H1 (cell line): Measurements from ENCODE around the gene CAMK2G. TPM values are rescaled to one million over a fixed set of nuclear protein-coding genes. Genes with fewer than 3 reads are reported as not detected.

Experiments
- CTCF ChIA-PET: fragments of 300-600 bp; sonication (Branson Sonifier 250); formaldehyde crosslinking; loops from one replicate; lab custom pipeline; 2021; ENCODE audit not compliant: partially characterized antibody; lab: Charles Lee
- POLR2A ChIA-PET: fragments of 300-600 bp; sonication (Branson Sonifier 250); formaldehyde crosslinking; loops from one replicate; lab custom pipeline; 2021; ENCODE audit warnings: inconsistent platforms; ENCODE audit not compliant: partially characterized antibody; lab: Charles Lee
- DNase-seq, 2 experiments: peaks; one replicate each; pipeline versions ENCODE4 v3.0.0 to v3.0.0-alpha.2; 2010 to 2022; ENCODE audit warnings: low spot score in 2 of 2, low read depth in 1 of 2, mixed read lengths in 1 of 2
- FAIRE-seq: peaks from 2 replicates; lab custom pipeline; 2011; peaks lifted over from hg19 to GRCh38; lab: Jason Lieb, UNC
- H2AFZ ChIP-seq: 2 replicates; pipeline ENCODE4 v1.8.1; 2012; ENCODE audit warnings: low read length, inconsistent platforms
- H2AK5ac ChIP-seq: 2 replicates; pipeline ENCODE4 v1.6.1; 2013; ENCODE audit warnings: low read depth, low read length
- H2BK120ac ChIP-seq: replicated peaks from 2 replicates; pipeline ENCODE3; 2013; ENCODE audit warnings: low read depth, low read length, inconsistent platforms
- H2BK12ac ChIP-seq: 2 replicates; pipeline ENCODE4 v1.6.1; 2013; ENCODE audit warnings: low read depth, low read length
- H2BK15ac ChIP-seq: 2 replicates; pipeline ENCODE4 v1.6.1; 2013; ENCODE audit warnings: low read length
- H2BK20ac ChIP-seq: 2 replicates; pipeline ENCODE4 v1.6.1; 2013; ENCODE audit warnings: low read length
- H2BK5ac ChIP-seq: 2 replicates; pipeline ENCODE4 v1.6.1; 2013; ENCODE audit warnings: low read depth, low read length
- H3K14ac ChIP-seq: 2 replicates; pipeline ENCODE4 v1.6.1; 2013; ENCODE audit warnings: inconsistent platforms; ENCODE audit not compliant: insufficient read length
- H3K18ac ChIP-seq: 2 replicates; pipeline ENCODE4 v1.6.1; 2013; ENCODE audit warnings: low read length; ENCODE audit errors: extremely low read depth
- H3K23ac ChIP-seq: 2 replicates; pipeline ENCODE4 v1.6.1; 2013; ENCODE audit warnings: inconsistent platforms; ENCODE audit not compliant: insufficient read length
- H3K23me2 ChIP-seq: 2 replicates; pipeline ENCODE4 v1.6.1; 2013; ENCODE audit warnings: low read depth, low read length
- H3K27ac ChIP-seq: 2 replicates; pipeline ENCODE4 v1.6.1; 2011; ENCODE audit warnings: low read depth, low read length, inconsistent platforms
- H3K27me3 ChIP-seq, 4 experiments: replicated peaks in 1 of 4; 1 replicate in 1 of 4; 2 replicates in 3 of 4; pipeline versions ENCODE4 v1.6.1 to v1.8.1; 2011 to 2013; ENCODE audit warnings: low read length in 3 of 4, mild to moderate bottlenecking in 3 of 4, inconsistent platforms in 2 of 4, mixed read lengths in 2 of 4, moderate library complexity in 1 of 4; ENCODE audit not compliant: control insufficient read depth in 3 of 4, insufficient read depth in 3 of 4; ENCODE audit errors: extremely low read depth in 1 of 4
- H3K36me3 ChIP-seq, 4 experiments: 2 replicates each; pipeline versions ENCODE4 v1.6.1 to v1.8.1; 2011 to 2013; ENCODE audit warnings: mild to moderate bottlenecking in 4 of 4, low read length in 3 of 4, moderate library complexity in 2 of 4, control low read depth in 1 of 4, inconsistent platforms in 1 of 4; ENCODE audit not compliant: insufficient read depth in 4 of 4, control insufficient read depth in 2 of 4
- H3K4ac ChIP-seq: replicated peaks from 2 replicates; pipeline ENCODE3; 2013; ENCODE audit warnings: low read length, low read depth, mixed read lengths, inconsistent platforms; ENCODE audit not compliant: insufficient read length
- H3K4me1 ChIP-seq, 4 experiments: replicated peaks in 1 of 4; 1 replicate in 1 of 4; 2 replicates in 3 of 4; pipeline versions ENCODE4 v1.6.1 to v1.8.1; 2011 to 2013; ENCODE audit warnings: low read length in 3 of 4, inconsistent platforms in 2 of 4, mixed read lengths in 1 of 4; ENCODE audit not compliant: insufficient read depth in 4 of 4, control insufficient read depth in 3 of 4
- H3K4me2 ChIP-seq, 2 experiments: 2 replicates each; pipeline versions ENCODE4 v1.6.1 to v1.8.1; 2011 to 2013; ENCODE audit warnings: low read depth in 2 of 2, low read length in 2 of 2, control low read depth in 1 of 2, inconsistent platforms in 1 of 2, mild to moderate bottlenecking in 1 of 2; ENCODE audit not compliant: insufficient read depth in 1 of 2
- H3K4me3 ChIP-seq, 4 experiments: fragments of 200-600, 300-600 bp in 1 of 4; sonication (generic), shearing (Covaris generic), sonication (Bioruptor Twin) in 1 of 4; 2 replicates each; pipeline versions ENCODE4 v1.5.1 to v1.8.1; 2011 to 2016; ENCODE audit warnings: low read length in 4 of 4, low read depth in 3 of 4, control low read depth in 2 of 4, inconsistent platforms in 2 of 4, mild to moderate bottlenecking in 2 of 4, mixed read lengths in 1 of 4, moderate library complexity in 1 of 4; ENCODE audit not compliant: insufficient read depth in 2 of 4; ENCODE audit errors: extremely low read depth in 1 of 4
- H3K56ac ChIP-seq: replicated peaks from 2 replicates; pipeline ENCODE3; 2013; ENCODE audit warnings: low read depth, mild to moderate bottlenecking, mixed read lengths, low read length, inconsistent platforms; ENCODE audit not compliant: insufficient read length
- H3K79me1 ChIP-seq: 2 replicates; pipeline ENCODE4 v1.6.1; 2013; ENCODE audit warnings: low read depth, low read length, control low read depth
- H3K79me2 ChIP-seq, 2 experiments: 2 replicates each; pipeline versions ENCODE4 v1.6.1 to v1.8.1; 2012 to 2013; ENCODE audit warnings: low read length in 2 of 2, mild to moderate bottlenecking in 2 of 2, inconsistent platforms in 1 of 2; ENCODE audit not compliant: insufficient read depth in 2 of 2, control insufficient read depth in 1 of 2
- H3K9ac ChIP-seq, 4 experiments: replicated peaks in 1 of 4; 1 replicate in 1 of 4; 2 replicates in 3 of 4; pipeline versions ENCODE4 v1.6.1 to v1.8.1; 2011 to 2013; ENCODE audit warnings: low read depth in 3 of 4, low read length in 3 of 4, control low read depth in 2 of 4, mild to moderate bottlenecking in 2 of 4, moderate library complexity in 2 of 4, inconsistent platforms in 1 of 4; ENCODE audit errors: extremely low read depth in 1 of 4
- H3K9me3 ChIP-seq, 2 experiments: 2 replicates each; pipeline versions ENCODE4 v1.6.1 to v1.8.1; 2012 to 2013; ENCODE audit warnings: mild to moderate bottlenecking in 2 of 2, moderate library complexity in 2 of 2, control low read depth in 1 of 2, inconsistent platforms in 1 of 2, low read depth in 1 of 2, low read length in 1 of 2, mixed read lengths in 1 of 2; ENCODE audit not compliant: insufficient read depth in 2 of 2
- H4K20me1 ChIP-seq, 2 experiments: replicated peaks in 1 of 2; 2 replicates each; pipeline versions ENCODE3 to v1.8.1; 2011 to 2013; ENCODE audit warnings: inconsistent platforms in 2 of 2, low read length in 2 of 2, mild to moderate bottlenecking in 1 of 2; ENCODE audit not compliant: insufficient read depth in 2 of 2, control insufficient read depth in 1 of 2
- H4K5ac ChIP-seq: 2 replicates; pipeline ENCODE4 v1.6.1; 2013; ENCODE audit warnings: low read length, low read depth, mixed read lengths, inconsistent platforms; ENCODE audit not compliant: insufficient read length
- H4K8ac ChIP-seq: 2 replicates; pipeline ENCODE4 v1.8.0; 2013; ENCODE audit warnings: mild to moderate bottlenecking, moderate library complexity, low read length, inconsistent platforms; ENCODE audit not compliant: insufficient read depth; ENCODE audit errors: extremely low read depth
- H4K91ac ChIP-seq: replicated peaks from 2 replicates; pipeline ENCODE3; 2013; ENCODE audit warnings: low read length, mixed read lengths, inconsistent platforms; ENCODE audit not compliant: insufficient read length
- POLR2AphosphoS5 ChIP-seq: IDR thresholded peaks from 2 replicates; pipeline ENCODE4 v1.6.1; 2011; ENCODE audit warnings: low read depth, low read length
- RAD21 ChIP-seq, 2 experiments: IDR thresholded peaks in 1 of 2; conservative IDR thresholded peaks in 1 of 2; 2 replicates each; pipeline ENCODE4 v1.6.1; 2011; ENCODE audit warnings: low read depth in 2 of 2, low read length in 2 of 2, improper control_type of control experiment in 1 of 2, inconsistent platforms in 1 of 2, mild to moderate bottlenecking in 1 of 2, moderate library complexity in 1 of 2
- WGBS, 2 experiments: shearing (Covaris generic) in 1 of 2; methylation state at CpG; one replicate each; pipeline versions ENCODE4 v1.1.6 to v1.1.7; 2013 to 2015; ENCODE audit warnings: low lambda C conversion rate in 2 of 2, mixed read lengths in 2 of 2, inconsistent platforms in 1 of 2, low coverage in 1 of 2, missing lambda C conversion rate in 1 of 2; ENCODE audit not compliant: insufficient replicate concordance in 2 of 2, insufficient coverage in 1 of 2, insufficient read length in 1 of 2; ENCODE audit errors: extremely low coverage in 1 of 2, missing lambda C conversion rate in 1 of 2; 5-methylcytosine and 5-hydroxymethylcytosine counted together
- polyA plus RNA-seq, 7 experiments: library from polyadenylated mRNA; depleted of rRNA in 3 of 7; stranded (reverse) in 5 of 7; unstranded in 2 of 7; fragments of >200 nt in 5 of 7; fragments of 200-250 nt in 2 of 7; gene quantifications; 1 replicate in 5 of 7; 2 replicates in 1 of 7; 4 replicates in 1 of 7; pipeline versions ENCODE4 v1.2.1 to v1.2.3, GENCODE V29; 2011 to 2013; ENCODE audit warnings: missing spikeins in 2 of 7, mixed read lengths in 2 of 7
- total RNA-seq: library from RNA; stranded (reverse); fragmentation: NEBNext Ultra II Directional; extraction: Animal tissue kit (Norgen Biotek cat#: 25700); gene quantifications from 2 replicates; pipeline ENCODE4 v1.2.1, GENCODE V29; 2021
- TF ChIP-seq, protein P1 (sequence below), 3 experiments: IDR thresholded peaks; 1 replicate in 2 of 3; 2 replicates in 1 of 3; pipeline versions ENCODE4 v1.5.1 to v1.6.1; 2011; ENCODE audit warnings: low read length in 3 of 3, mild to moderate bottlenecking in 3 of 3, inconsistent platforms in 2 of 3, low read depth in 1 of 3, moderate library complexity in 1 of 3; ENCODE audit not compliant: insufficient read depth in 1 of 3; ENCODE audit errors: control extremely low read depth in 1 of 3

Gene CAMK2G
- total and polyA plus RNA-seq, 2 of the 8 experiments (the other 6 are each of a cell fraction or from before 2014, with no cell fraction given), result 28.9 to 31.7 TPM

DNA sequence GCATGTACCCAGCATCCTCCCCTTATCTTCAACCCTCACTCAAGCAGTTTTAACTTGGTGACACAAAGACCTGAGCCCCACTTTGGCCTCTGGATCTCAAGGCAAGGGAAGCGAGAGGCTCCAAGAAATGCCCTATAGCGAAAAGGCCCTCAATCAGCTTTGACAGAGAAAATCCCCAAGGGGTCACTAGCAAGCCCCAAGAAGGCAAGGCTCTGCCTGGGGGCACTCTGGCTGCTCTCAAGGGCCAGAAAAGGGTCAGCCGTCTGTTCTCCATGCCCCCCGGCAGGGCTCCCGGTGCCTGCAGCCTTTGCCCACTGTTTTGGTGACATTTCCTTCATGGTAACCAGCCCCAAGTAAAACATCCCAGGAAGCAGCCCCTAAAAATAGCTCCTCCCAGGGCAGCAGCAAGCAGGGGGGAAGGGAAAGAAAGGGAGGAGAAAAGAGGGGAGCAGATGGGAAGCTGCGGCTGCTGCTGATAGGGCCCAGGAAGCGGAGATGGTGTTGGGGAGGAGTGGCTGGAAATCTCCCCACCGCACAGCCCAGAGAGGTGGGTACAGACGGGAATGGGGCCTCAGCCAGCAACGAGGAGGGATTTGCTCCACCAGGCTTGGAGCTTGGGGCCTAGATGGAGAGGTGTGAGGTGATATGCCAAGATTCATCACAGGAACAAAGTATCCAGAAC is 7.1 kb downstream of the CAMK2G start:
- H2BK120ac ChIP-seq, result no peak overlapping the region
- no peak overlapping the region for H2BK12ac ChIP-seq
- no peak overlapping the region for H3K4me2 ChIP-seq
- ChIA-PET CTCF (interaction anchor here (0.6 to 18.1 kb wide), 12 partner anchors 11 to 206 kb away, joined by 3 to 243 read pairs (median 3); partner anchors contain the start of gene CAMK2G), POLR2A (interaction anchor here (0.6 to 4.2 kb wide), 8 partner anchors 8 to 289 kb away, joined by 3 to 17 read pairs (median 4); partner anchors contain the start of gene PLAU)
- WGBS, 2 experiments, result 79% methylated on average over 10 of the region's 10 CpGs; no CpG with 5 or more reads in 1 of the 2 experiments
- peaks cover 4 to 32% (median 14%) of the 10 kb centered on the region in 4 experiments; a peak in 6 of 8 replicates for H3K36me3 ChIP-seq
- H3K79me2 ChIP-seq, result peaks cover 0 to 56% of the 10 kb centered on the region in 2 experiments; a peak in 3 of 4 replicates
- no peak overlapping the region for H2BK5ac ChIP-seq
- no peak overlapping the region for H2BK15ac ChIP-seq
- TF ChIP-seq POLR2AphosphoS5 (no peak), RAD21 (IDR thresholded peaks at IDR 0.05 in 1 of 2, conservative IDR thresholded peaks at IDR 0.05 in 1 of 2; ENCODE audit: low read depth in 2 of 2, low read length in 2 of 2) (peak; percentile 30 to 42; a peak in 3 of 4 replicates)
- TF ChIP-seq, protein P1, sequence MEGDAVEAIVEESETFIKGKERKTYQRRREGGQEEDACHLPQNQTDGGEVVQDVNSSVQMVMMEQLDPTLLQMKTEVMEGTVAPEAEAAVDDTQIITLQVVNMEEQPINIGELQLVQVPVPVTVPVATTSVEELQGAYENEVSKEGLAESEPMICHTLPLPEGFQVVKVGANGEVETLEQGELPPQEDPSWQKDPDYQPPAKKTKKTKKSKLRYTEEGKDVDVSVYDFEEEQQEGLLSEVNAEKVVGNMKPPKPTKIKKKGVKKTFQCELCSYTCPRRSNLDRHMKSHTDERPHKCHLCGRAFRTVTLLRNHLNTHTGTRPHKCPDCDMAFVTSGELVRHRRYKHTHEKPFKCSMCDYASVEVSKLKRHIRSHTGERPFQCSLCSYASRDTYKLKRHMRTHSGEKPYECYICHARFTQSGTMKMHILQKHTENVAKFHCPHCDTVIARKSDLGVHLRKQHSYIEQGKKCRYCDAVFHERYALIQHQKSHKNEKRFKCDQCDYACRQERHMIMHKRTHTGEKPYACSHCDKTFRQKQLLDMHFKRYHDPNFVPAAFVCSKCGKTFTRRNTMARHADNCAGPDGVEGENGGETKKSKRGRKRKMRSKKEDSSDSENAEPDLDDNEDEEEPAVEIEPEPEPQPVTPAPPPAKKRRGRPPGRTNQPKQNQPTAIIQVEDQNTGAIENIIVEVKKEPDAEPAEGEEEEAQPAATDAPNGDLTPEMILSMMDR (IDR thresholded peaks at IDR 0.05; ENCODE audit: control extremely low read depth in 1 of 3, insufficient read depth in 1 of 3, low read depth in 1 of 3, low read length in 3 of 3), result peak in 2 of 3 experiments; percentile 24 to 33; a peak in 3 of 4 replicates
- no peak overlapping the region for H2BK20ac ChIP-seq
- H3K9me3 ChIP-seq, result no peaks in the 10 kb centered on the region
- no peak overlapping the region for H3K4me3 ChIP-seq
- H3K27ac ChIP-seq, result no peak overlapping the region; the same call in 1 of the 2 replicates
- FAIRE-seq (no peak), DNase-seq (no peak)
- no peaks in the 10 kb centered on the region for H3K27me3 ChIP-seq
- no peak overlapping the region for H3K23ac ChIP-seq
- H3K18ac ChIP-seq, result no peak overlapping the region
- no peak overlapping the region for H3K9ac ChIP-seq
- H3K4me1 ChIP-seq, result peaks cover 0 to 9% (median 4%) of the 10 kb centered on the region in 4 experiments; a peak in 6 of 7 replicates
- H2AFZ ChIP-seq, result no peak overlapping the region
- peaks cover 11 to 42% of the 10 kb centered on the region in 2 experiments for H4K20me1 ChIP-seq
- no peak overlapping the region for H2AK5ac ChIP-seq
- no peak overlapping the region for H3K4ac ChIP-seq
- H3K23me2 ChIP-seq, result no peaks in the 10 kb centered on the region
- H4K8ac ChIP-seq, result no peak overlapping the region
- H3K56ac ChIP-seq, result no peak overlapping the region
- peaks cover 28% of the 10 kb centered on the region for H3K79me1 ChIP-seq
- H4K5ac ChIP-seq, result no peak overlapping the region
- H3K14ac ChIP-seq, result no peak overlapping the region
- H4K91ac ChIP-seq, result no peak overlapping the region
